Measurements from ENCODE around the gene DMRTC1B. TPM values are rescaled to one million over a fixed set of nuclear protein-coding genes. Genes with fewer than 3 reads are reported as not detected.
"Not testable (repeated sequence)": the region's sequence is repeated elsewhere in the genome, so short reads cannot be mapped to it uniquely, and the experiment has no call there.

The DMRTC1B gene
- total RNA-seq, 1 donor from 2014 or later, result not detected

DNA sequence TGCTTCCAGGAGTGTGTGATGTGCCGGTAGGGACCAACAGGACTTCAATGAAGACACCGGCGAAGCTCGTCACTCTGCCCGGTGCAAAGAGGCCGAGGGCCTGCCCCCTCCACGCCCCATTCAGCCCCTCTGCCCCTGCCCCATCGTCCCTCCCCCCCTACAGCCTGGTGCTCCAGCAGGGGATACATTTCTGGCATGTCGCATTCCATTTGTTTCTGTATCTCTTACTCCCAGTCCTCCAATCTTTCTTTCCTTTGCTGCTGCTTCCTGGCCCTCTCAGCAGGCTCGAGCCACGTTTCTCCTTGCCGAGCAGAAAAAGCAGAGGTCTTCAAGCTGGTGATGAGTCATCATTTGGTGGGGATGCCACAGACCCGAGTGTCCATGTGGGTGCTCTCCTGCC lies 31.4 kb downstream of the DMRTC1B start, which contains the start of gene FAM236D:
TSS of gene FAM236D (minus strand) at position 101 of the 400 bp plus-strand sequence. CDS start at position 1, 100 bp downstream.
- intact Hi-C loops (cut with micrococcal nuclease); H3K4me3 Mint-ChIP-seq; H3K9me3 Mint-ChIP-seq; H3K27me3 Mint-ChIP-seq; H3K36me3 Mint-ChIP-seq (ENCODE audit: low read depth); H3K4me1 Mint-ChIP-seq; DNase-seq; H3K27ac Mint-ChIP-seq: not testable (repeated sequence)

- DNase-seq; H3K27ac Mint-ChIP-seq; H3K27me3 Mint-ChIP-seq; H3K36me3 Mint-ChIP-seq (ENCODE audit: low read depth); intact Hi-C loops (cut with micrococcal nuclease); H3K9me3 Mint-ChIP-seq; H3K4me1 Mint-ChIP-seq; H3K4me3 Mint-ChIP-seq: not testable (repeated sequence)
Observed at GRCh38 chrX:72830701-72831100, 54.0 kb downstream of the DMRTC1B start.

DNA sequence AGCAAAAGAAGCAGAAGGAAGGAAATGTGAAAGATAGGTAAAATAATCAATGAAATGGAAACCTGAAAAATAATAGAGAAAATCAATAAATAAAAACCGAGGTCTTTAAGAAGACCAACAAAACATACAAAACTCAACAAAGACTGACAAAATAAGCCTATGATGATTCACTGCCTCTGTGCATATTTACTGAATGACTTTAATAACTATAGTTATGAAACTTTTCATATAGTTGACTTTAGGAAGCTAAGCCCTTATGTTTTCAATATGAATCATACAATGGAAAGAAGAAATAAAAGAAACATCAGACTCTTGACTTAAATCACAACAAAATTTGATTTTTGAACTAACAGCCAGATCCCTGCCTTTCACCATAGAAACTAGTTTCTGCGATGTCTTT lies 60.8 kb downstream of the DMRTC1B start:
- H3K9me3 Mint-ChIP-seq; H3K4me1 Mint-ChIP-seq; H3K27me3 Mint-ChIP-seq; H3K36me3 Mint-ChIP-seq (ENCODE audit: low read depth); H3K27ac Mint-ChIP-seq; DNase-seq; intact Hi-C loops (cut with micrococcal nuclease); H3K4me3 Mint-ChIP-seq: not testable (repeated sequence)

DNA sequence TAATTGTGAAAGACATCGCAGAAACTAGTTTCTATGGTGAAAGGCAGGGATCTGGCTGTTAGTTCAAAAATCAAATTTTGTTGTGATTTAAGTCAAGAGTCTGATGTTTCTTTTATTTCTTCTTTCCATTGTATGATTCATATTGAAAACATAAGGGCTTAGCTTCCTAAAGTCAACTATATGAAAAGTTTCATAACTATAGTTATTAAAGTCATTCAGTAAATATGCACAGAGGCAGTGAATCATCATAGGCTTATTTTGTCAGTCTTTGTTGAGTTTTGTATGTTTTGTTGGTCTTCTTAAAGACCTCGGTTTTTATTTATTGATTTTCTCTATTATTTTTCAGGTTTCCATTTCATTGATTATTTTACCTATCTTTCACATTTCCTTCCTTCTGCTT lies 106.2 kb downstream of the DMRTC1B start:
- H3K27ac Mint-ChIP-seq; H3K27me3 Mint-ChIP-seq; H3K9me3 Mint-ChIP-seq; H3K4me1 Mint-ChIP-seq; DNase-seq; H3K36me3 Mint-ChIP-seq (ENCODE audit: low read depth); H3K4me3 Mint-ChIP-seq; intact Hi-C loops (cut with micrococcal nuclease): not testable (repeated sequence)

GRCh38 chrX:72889740-72890139 lies 113.0 kb downstream of the DMRTC1B start:
- H3K27me3 Mint-ChIP-seq; intact Hi-C loops (cut with micrococcal nuclease); H3K27ac Mint-ChIP-seq; H3K4me1 Mint-ChIP-seq; DNase-seq; H3K9me3 Mint-ChIP-seq; H3K36me3 Mint-ChIP-seq (ENCODE audit: low read depth); H3K4me3 Mint-ChIP-seq: not testable (repeated sequence)

Other genes with a start within 250 kb of the DMRTC1B start
- 29.2 and 29.9 TPM in 2 replicates for gene HDAC8, start 204.0 kb upstream of the DMRTC1B start, total RNA-seq
- 9.2 and 9.9 TPM in 2 replicates for gene PHKA1, start 62.6 kb upstream of the DMRTC1B start, total RNA-seq
- not detected in 2 replicates for gene FAM236B, start 5.8 kb downstream of the DMRTC1B start, total RNA-seq
- not detected in 2 replicates for gene FAM236D, start 31.3 kb downstream of the DMRTC1B start, total RNA-seq
- gene FAM236C, start 135.7 kb downstream of the DMRTC1B start, total RNA-seq, result not detected in 2 replicates
- gene FAM236A, start 161.3 kb downstream of the DMRTC1B start, total RNA-seq, result not detected in 2 replicates
- gene DMRTC1, start 166.9 kb downstream of the DMRTC1B start, total RNA-seq, result not detected in 2 replicates
- not detected in 2 replicates for gene PABPC1L2B, start 226.0 kb downstream of the DMRTC1B start, total RNA-seq

Data from activated CD4-positive, alpha-beta T cell treated with anti-CD3 and anti-CD28 coated beads, Interleukin-2, amount 10 ng/mL, durations not matched to agents 24 days and 14 days (primary cell).